ENCODE data around the gene FRMD8. TPM values are rescaled to one million over a fixed set of nuclear protein-coding genes. Genes with fewer than 3 reads are reported as not detected.
A peak's percentile ranks its signal among the peaks of the same experiment; 100 is the strongest.

The FRMD8 gene
- 65.9 TPM for total RNA-seq

- DNase-seq (ENCODE audit: low spot score): peak; percentile 96
- intact Hi-C loops (cut with DNase I): no loop called here
- peak; percentile 76 for ATAC-seq
Measured at GRCh38 chr11:65386307-65387140, at the start of gene FRMD8. Gene FRMD8 (plus strand): TSS chr11:65386637. CDS start chr11:65387037, 400 bp downstream.

- intact Hi-C loops (cut with DNase I): no loop called here
- no peak for ATAC-seq
- no peak for DNase-seq (ENCODE audit: low spot score)
Measured at GRCh38 chr11:65338676-65339075, 47.8 kb upstream of the FRMD8 start.

- no peak for ATAC-seq
- intact Hi-C loops (cut with DNase I): no loop called here
Measured at GRCh38 chr11:65340226-65340625, 46.2 kb upstream of the FRMD8 start.

GRCh38 chr11:65341856-65342255, 44.6 kb upstream of the FRMD8 start:
- intact Hi-C loops (cut with DNase I): no loop called here
- DNase-seq (ENCODE audit: low spot score): no peak
- ATAC-seq: no peak

More at GRCh38 chr11:65340226-65340625, 46.2 kb upstream of the FRMD8 start:
- no peak for DNase-seq (ENCODE audit: low spot score)

- DNase-seq (ENCODE audit: low spot score) (no peak), ATAC-seq (no peak)
- intact Hi-C loops (cut with DNase I): no loop called here
Measured at GRCh38 chr11:65351511-65351910, 34.9 kb upstream of the FRMD8 start.

- ATAC-seq (no peak), DNase-seq (ENCODE audit: low spot score) (no peak)
- intact Hi-C loops (cut with DNase I): no loop called here
Measured at GRCh38 chr11:65352783-65353182, 33.7 kb upstream of the FRMD8 start.

- intact Hi-C loops (cut with DNase I): no loop called here
- no peak for ATAC-seq
- no peak for DNase-seq (ENCODE audit: low spot score)
Measured at GRCh38 chr11:65353376-65353775, 33.1 kb upstream of the FRMD8 start.

- DNase-seq (ENCODE audit: low spot score) (no peak), ATAC-seq (peak; percentile 14)
- intact Hi-C loops (cut with DNase I): no loop called here
Measured at GRCh38 chr11:65353900-65354264, 32.6 kb upstream of the FRMD8 start.

GRCh38 chr11:65354265-65355012, 32.0 kb upstream of the FRMD8 start, which contains the start of gene TIGD3:
Gene TIGD3 (plus strand): TSS chr11:65354751. CDS start chr11:65355809, 1,058 bp downstream.
- ATAC-seq (peak; percentile 97), DNase-seq (ENCODE audit: low spot score) (peak; percentile 99)
- intact Hi-C loops (cut with DNase I): no loop called here

GRCh38 chr11:65355013-65355775, 31.2 kb upstream of the FRMD8 start:
- intact Hi-C loops (cut with DNase I): no loop called here
- DNase-seq (ENCODE audit: low spot score) (no peak), ATAC-seq (no peak)

GRCh38 chr11:65355776-65356393, 30.6 kb upstream of the FRMD8 start:
- intact Hi-C loops (cut with DNase I): no loop called here
- peak; percentile 1 for ATAC-seq
- DNase-seq (ENCODE audit: low spot score): peak; percentile 72

- no peak for DNase-seq (ENCODE audit: low spot score)
- intact Hi-C loops (cut with DNase I): no loop called here
- no peak for ATAC-seq
Measured at GRCh38 chr11:65356394-65356972, 30.0 kb upstream of the FRMD8 start.

- ATAC-seq (no peak), DNase-seq (ENCODE audit: low spot score) (no peak)
- intact Hi-C loops (cut with DNase I): no loop called here
Measured at GRCh38 chr11:65357856-65358356, 28.5 kb upstream of the FRMD8 start.

GRCh38 chr11:65362320-65362931, 24.0 kb upstream of the FRMD8 start:
- DNase-seq (ENCODE audit: low spot score): no peak
- intact Hi-C loops (cut with DNase I): no loop called here
- ATAC-seq: peak; percentile 30

GRCh38 chr11:65362966-65363365, 23.5 kb upstream of the FRMD8 start:
- DNase-seq (ENCODE audit: low spot score): no peak
- intact Hi-C loops (cut with DNase I): no loop called here
- no peak for ATAC-seq

- DNase-seq (ENCODE audit: low spot score) (no peak), ATAC-seq (no peak)
- intact Hi-C loops (cut with DNase I): no loop called here
Measured at GRCh38 chr11:65363770-65364169, 22.7 kb upstream of the FRMD8 start.

- intact Hi-C loops (cut with DNase I): no loop called here
- ATAC-seq (peak; percentile 80), DNase-seq (ENCODE audit: low spot score) (no peak)
Measured at GRCh38 chr11:65366340-65366773, 20.1 kb upstream of the FRMD8 start.

- intact Hi-C loops (cut with DNase I): loop anchor here (10.0 kb wide), 3 partner anchors 94 to 224 kb away; partner anchors contain the start of gene KCNK7
- DNase-seq (ENCODE audit: low spot score) (no peak), ATAC-seq (no peak)
Measured at GRCh38 chr11:65370659-65371049, 15.8 kb upstream of the FRMD8 start.
